GM11168 (cell line): ENCODE measurements around the gene SLC29A4.
"Not testable (repeated sequence)": the region's sequence is repeated elsewhere in the genome, so short reads cannot be mapped to it uniquely, and the experiment has no call there.

ENCODE experiments used
- in situ Hi-C: fragments of 300-500 bp; cut with MboI; formaldehyde crosslinking; loops from one replicate; pipeline ENCODE4 v1.12.0; 2022; ENCODE audit warnings: low sequenced_read_pairs; ENCODE audit not compliant: unreplicated experiment

SLC29A4 gene

DNA sequence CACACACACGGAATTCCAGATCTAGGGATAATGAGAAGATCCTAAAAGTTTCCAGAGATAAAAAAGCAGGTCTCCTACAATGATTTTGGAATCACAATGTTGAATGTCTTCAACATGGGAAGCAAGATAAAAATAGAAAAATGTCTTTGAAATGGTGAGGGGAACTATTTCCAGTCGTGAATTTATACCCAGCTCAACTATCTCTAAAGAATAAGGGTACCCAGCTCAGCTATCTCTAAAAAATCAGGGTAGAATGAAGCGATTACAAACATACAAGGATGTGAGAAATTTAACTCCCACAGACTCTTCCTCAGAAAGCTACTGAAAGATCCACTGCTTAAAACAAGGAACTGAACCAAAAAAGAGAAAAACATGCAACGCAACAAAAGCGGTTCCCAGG, 35.9 kb downstream of the SLC29A4 start:
- in situ Hi-C loops, result not testable (repeated sequence)

GRCh38 chr7:5320391-5320790, 37.6 kb downstream of the SLC29A4 start:
- in situ Hi-C loops, result no loop called here

DNA sequence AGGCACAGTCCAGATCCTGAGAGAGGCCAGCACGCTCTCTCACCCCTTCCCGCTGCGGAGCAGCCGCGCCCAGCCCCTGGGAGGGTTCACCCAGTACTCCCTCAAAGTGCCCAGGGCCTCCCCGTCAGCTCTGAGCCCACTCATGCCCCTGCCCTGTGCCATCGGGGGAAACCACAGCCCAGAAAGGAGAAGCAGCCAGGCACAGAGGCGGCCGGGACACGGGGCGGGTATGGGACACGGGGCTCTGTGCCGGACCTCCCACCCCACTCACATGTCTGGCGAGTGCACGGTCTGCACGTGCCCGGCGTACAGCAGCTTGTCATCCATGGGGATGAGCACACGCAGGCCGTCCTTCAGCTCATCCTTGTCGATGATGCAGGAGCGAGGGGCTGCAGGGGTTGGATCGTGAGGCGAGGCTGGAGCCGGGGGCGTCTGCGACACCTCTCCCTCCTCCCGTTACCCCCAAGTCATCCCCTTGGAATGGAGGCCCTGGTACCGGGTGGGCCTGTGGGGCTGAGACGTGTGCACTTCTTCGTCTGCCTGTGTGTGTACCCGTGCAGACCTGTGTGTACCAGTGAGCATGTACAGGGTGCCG, 38.2 kb downstream of the SLC29A4 start:
- in situ Hi-C loops, result no loop called here

GRCh38 chr7:5322621-5323410, 40.1 kb downstream of the SLC29A4 start:
- in situ Hi-C loops, result no loop called here

DNA sequence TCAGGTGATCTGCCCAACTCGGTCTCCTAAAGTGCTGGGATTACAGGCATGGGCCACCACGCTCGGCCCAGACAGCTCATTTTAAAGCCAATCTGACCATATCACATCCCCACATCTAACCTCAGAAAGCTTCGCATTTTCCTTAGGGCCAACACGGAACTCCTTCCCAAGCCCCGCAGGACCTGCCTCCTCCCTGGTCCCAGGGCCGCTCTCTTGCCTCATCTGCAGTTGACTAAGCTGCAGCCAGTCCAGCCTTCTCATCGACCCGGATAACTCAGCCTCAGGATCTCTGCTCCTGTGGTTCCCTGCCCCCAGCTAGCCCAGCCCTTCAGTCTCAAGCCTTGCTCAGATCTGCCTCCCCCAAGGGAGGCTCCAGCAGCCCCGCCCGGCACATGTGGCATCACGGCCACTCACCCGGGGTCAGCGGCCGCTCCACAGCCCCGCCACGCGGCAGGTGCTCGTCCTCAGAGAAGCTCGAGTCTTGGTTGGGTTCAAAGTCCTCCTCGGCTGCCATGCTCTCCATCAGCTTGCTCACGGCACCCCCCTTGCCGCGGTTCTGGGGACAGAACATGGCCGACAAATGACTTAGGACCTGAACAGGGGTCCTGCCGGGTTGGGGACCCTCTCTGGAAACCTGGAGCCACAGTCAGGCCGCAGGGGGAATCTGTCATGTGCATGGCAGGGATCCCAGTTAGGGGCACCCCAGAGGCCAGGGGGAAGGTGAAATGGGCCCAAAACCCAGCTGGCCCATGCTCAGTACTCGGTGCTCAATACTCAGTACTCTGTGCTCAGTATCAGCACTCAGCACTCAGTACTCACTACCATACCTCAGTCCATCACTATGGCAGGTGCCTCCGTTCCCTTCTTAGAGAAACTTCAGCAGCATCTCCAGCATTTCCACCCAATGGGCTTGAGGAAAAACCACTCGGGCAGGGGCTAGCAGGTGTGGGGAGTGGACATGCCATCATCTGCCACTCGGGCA, 41.3 kb downstream of the SLC29A4 start:
- in situ Hi-C loops, result not testable (repeated sequence)

DNA sequence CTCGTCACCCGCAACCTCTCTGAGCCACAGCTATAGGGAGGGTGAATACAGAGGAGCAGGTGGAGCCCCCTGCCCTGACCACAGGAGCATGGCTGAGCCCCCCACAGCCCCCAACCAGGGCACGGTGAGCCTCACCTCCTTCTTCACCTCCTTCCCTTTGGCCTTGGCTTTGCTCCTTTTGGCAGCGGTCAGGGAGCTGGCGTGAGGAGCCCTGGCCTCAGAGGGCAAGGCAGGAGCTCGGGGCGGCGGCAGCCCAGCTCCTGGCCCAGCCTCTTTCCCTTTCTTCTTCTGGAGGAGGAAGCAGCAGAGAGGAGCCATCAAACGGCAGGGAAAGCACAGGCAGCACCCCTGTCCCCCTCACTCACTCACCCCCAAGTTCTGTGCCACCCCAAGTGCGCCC, 42.2 kb downstream of the SLC29A4 start:
- in situ Hi-C loops, result no loop called here

DNA sequence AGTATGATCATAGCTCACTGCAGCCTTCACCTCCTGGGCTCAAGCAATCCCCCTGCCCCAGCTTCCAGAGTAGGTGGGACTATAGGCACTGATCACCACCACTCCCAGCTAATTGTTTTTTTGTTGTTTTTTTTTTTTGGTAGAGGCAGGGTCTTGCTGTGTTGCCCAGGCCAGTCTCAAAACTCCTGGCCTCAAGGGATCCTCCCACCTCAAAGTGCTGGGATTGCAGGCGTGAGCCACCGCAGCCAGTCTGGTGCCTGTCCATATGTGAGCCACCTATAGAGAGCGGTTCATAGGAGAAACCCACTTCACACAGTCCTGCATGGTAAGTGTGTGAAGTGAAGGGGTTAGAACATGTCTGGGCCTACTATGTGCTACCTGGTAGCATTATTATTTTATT, 47.5 kb downstream of the SLC29A4 start:
- in situ Hi-C loops, result no loop called here

DNA sequence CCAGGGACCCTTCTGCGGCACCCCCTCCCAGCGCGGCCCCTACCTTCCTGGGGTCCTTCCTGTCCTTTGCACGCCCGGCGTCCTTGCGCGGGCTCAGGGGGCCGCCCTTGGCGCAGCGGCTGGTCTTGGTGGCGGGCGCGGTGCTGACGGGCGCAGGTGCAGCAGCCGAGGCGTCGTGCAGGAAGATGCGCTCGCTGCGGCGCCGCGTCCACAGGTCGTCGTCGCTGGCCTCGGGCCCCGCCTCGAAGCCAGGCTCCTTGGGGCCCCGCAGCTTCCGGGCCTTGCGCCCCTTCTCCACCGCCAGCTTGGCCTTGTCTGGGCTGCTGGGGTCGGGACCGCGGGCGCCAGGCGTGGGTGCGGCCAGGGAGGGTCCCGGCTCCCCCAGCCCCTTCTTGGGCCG, 49.8 kb downstream of the SLC29A4 start:
- in situ Hi-C loops, result no loop called here

DNA sequence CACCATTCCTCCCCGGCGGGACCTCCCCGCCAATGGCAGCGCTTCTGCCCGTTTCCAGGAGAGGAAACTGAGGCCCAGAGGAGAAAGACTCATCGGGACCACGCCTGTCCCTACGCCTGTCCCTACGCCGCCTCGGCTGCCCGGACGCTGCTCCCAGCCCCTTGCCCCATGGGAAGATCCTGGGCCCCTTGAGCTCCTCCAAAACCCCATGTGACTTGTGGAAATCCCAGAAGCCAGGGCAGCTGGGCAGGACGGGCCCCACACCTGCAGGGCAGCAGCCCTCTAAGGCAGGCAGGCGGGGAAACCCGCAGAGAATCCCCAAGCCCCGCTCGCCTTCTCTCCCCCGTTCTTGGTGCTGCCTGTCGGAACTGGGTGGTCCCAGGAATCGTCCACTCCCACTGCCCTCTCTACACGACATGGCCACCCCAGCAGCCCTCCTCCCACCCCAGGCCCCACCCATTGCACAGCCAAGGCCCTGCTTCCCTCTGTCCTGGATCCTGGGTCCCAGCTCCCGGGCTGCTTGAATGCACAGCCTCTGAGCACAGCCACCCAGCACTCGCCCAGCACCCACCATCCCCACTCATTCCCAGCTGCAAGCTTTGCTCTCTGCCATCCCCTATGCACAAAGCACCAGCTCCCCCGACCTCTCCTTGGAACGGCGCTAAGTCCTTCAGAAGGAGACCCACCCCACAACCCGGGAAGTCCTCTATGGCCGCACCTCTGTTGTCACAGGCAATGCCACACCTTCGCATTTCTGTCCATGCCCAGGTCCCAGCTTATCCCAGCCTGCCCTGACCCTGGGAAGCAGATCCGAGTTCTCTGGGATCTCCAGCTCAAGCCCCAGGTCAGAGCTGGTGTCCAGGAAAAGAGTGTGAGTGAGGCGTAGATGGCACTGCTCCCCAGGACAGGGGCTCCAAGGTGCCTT, 50.6 kb downstream of the SLC29A4 start:
- in situ Hi-C loops, result no loop called here

GRCh38 chr7:5334671-5335070, 51.9 kb downstream of the SLC29A4 start:
- in situ Hi-C loops, result no loop called here

DNA sequence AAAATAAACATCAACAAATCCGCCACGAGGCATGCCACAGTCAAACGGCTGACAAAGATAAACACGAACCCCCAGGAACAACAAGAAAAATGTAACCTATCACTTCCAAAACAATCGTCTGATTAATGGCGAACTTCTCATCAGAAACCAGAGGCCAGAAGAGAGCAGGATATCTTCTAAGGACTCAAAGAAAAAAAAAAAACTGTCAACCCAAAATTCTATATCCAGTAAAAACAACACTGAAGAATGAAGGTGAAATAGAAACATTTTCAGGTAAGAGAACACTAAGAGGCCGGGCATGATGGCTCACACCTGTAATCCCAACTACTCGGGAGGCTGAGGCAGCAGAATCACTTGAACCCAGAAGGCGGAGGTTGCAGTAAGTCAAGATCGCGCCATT, 54.3 kb downstream of the SLC29A4 start:
- in situ Hi-C loops, result no loop called here

DNA sequence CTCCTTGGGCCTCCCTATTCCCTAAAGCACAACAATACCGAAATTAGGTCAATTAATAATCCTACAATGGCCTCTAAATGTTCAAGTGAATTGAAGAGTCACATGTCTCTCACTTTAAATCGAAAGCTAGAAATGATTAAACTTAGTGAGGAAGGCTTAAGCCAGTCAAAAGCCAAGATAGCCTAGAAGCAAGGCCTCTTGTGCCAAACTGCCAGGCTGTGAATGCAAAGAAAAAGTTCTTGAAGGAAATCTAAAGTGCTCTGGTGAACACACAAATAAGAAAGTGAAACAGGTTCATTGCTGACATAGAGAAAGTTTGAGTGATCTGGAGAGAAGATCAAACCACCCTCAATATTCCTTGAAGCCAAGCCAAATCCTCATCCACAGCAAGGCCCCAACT, 57.2 kb downstream of the SLC29A4 start:
- in situ Hi-C loops, result no loop called here

DNA sequence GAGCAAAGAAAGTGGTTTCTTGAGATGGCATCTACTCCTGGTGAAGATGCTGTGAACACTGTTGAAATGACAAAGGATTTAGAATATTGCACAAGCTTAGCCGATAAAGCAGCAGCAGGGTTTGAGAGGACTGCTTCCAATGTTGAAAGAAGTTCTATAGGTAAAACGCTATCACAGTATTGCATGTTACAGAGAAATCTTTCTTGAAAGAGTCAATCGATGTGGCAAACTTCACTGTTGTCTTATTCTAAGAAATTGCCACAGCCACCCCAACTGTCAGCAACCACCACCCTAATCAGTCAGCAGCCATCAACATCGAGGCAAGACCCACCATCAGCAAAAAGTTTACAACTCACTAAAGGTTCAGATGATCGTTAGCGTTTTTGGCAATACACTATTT, 59.9 kb downstream of the SLC29A4 start:
- in situ Hi-C loops, result no loop called here

GRCh38 chr7:5343884-5344283, 61.1 kb downstream of the SLC29A4 start:
- in situ Hi-C loops, result no loop called here

DNA sequence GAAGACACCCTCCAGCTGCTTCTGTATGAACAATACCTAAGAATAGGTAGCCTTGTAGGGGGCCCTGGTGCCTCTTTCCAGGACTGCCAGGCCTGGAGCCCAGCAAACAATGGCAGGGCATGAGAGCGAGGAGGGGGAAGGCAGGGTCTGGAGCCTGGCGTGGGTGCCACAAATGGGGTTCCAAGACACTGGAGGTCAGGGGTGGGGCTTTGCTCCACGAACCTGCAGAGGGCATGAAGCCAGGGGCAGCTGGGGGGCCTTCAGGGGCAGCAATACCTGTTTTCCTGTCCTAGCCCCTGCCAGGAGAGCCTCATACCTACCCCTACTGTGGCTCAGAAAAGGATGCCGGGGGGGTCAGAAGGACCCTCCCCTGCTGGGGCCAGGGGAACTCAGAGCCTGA, 61.6 kb downstream of the SLC29A4 start:
- in situ Hi-C loops, result no loop called here

DNA sequence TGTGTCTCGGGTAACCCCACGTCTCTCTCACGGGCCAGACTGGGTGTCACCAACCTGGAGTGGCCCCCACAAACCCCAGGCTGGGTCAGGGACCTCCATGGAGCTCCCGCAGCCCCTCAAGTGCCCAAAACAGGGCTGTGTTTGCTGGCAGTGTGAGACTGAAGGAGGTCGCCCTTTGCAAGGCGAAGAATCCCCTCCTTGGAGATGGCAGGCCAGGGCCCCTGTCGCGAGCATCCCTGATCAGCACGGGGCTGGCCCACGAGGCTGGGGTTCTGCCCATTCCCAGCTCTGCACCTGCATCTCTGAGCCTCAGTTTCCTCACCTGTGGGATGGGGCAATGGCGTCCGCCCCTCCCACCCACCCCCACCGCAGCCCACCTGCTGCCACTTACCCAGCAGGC, 62.4 kb downstream of the SLC29A4 start:
- in situ Hi-C loops, result no loop called here

- in situ Hi-C loops, result no loop called here
Observed at GRCh38 chr7:5345671-5346070, 62.9 kb downstream of the SLC29A4 start.

GRCh38 chr7:5348134-5349004, 65.6 kb downstream of the SLC29A4 start:
- in situ Hi-C loops, result no loop called here

DNA sequence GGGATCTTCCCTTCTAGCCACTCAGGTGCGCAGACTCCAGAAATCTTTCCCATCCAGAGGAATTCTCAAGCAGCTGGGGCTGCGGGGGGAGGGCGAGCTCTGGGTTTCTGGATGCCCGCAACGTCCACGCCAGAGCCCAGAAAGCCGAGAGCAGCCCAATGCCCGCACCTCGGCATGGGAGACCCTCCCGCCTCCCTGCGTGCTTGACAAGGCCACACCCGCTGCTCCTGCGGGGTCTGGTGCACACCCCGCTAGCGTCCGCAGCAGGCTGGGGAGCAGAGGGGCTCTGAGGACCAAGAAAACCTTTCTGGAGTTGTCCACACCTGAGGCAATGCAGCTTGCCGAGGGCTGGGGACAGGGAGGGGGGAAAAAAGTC, 66.2 kb downstream of the SLC29A4 start:
- in situ Hi-C loops, result no loop called here
